Nephron progenitor cell (in vitro differentiated cells): ENCODE results near the gene SEC61A2.

Experiments
- DNase-seq: peaks from one replicate; pipeline ENCODE4 v3.0.0; 2021
- H3K27ac Mint-ChIP-seq: 2 replicates; pipeline ENCODE4 v1.8.0; 2021; ENCODE audit warnings: mild to moderate bottlenecking, moderate library complexity, mixed read lengths
- H3K27me3 Mint-ChIP-seq: 2 replicates; pipeline ENCODE4 v1.8.0; 2021; ENCODE audit warnings: mild to moderate bottlenecking, low read depth, mixed read lengths; ENCODE audit not compliant: poor library complexity
- H3K36me3 Mint-ChIP-seq: 2 replicates; pipeline ENCODE4 v1.8.0; 2021; ENCODE audit warnings: low read depth, mixed read lengths
- H3K4me1 Mint-ChIP-seq: 2 replicates; pipeline ENCODE4 v1.8.0; 2021; ENCODE audit warnings: mixed read lengths
- H3K4me3 Mint-ChIP-seq: 2 replicates; pipeline ENCODE4 v1.8.0; 2021; ENCODE audit warnings: mild to moderate bottlenecking, moderate library complexity, mixed read lengths
- H3K9me3 Mint-ChIP-seq: 2 replicates; pipeline ENCODE4 v1.8.0; 2021; ENCODE audit warnings: mild to moderate bottlenecking, moderate library complexity, mixed read lengths
- TF ChIP-seq, protein P1 (sequence below): fragments of 200-600 bp; sonication (generic); IDR thresholded peaks from 2 replicates; pipeline ENCODE4 v1.5.0; 2021; ENCODE audit warnings: antibody characterized with exemption

Gene SEC61A2

DNA sequence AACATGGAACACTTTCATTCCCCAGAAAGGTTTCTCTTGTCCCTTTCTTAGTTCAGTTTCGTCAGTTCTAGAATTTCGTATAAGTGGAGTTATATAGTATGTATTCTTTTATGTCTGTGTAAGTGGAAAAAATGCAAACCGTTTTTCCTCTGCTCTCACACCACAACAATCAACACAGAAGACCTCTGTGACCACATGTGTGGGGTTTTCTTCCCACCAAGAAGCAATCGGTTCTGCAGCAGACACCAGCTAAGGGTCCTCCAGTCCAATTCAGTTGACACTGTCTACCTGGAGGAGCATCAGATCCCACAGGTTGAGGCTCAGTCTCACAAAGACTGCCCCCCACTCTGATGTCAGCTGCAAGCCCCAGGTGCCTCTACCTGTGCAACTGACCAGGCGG lies 72.7 kb downstream of the SEC61A2 start:
- TF ChIP-seq, protein P1, sequence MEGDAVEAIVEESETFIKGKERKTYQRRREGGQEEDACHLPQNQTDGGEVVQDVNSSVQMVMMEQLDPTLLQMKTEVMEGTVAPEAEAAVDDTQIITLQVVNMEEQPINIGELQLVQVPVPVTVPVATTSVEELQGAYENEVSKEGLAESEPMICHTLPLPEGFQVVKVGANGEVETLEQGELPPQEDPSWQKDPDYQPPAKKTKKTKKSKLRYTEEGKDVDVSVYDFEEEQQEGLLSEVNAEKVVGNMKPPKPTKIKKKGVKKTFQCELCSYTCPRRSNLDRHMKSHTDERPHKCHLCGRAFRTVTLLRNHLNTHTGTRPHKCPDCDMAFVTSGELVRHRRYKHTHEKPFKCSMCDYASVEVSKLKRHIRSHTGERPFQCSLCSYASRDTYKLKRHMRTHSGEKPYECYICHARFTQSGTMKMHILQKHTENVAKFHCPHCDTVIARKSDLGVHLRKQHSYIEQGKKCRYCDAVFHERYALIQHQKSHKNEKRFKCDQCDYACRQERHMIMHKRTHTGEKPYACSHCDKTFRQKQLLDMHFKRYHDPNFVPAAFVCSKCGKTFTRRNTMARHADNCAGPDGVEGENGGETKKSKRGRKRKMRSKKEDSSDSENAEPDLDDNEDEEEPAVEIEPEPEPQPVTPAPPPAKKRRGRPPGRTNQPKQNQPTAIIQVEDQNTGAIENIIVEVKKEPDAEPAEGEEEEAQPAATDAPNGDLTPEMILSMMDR = no peak
- Mint-ChIP-seq H3K9me3 (peaks cover 11% of the 10 kb centered on the region), H3K27me3 (no peaks in the 10 kb centered on the region), H3K4me1 (peaks cover 18% of the 10 kb centered on the region), H3K36me3 (peaks cover 76% of the 10 kb centered on the region), H3K4me3 (no peak overlapping the region), H3K27ac (no peak overlapping the region)
- DNase-seq = no peak

DNA sequence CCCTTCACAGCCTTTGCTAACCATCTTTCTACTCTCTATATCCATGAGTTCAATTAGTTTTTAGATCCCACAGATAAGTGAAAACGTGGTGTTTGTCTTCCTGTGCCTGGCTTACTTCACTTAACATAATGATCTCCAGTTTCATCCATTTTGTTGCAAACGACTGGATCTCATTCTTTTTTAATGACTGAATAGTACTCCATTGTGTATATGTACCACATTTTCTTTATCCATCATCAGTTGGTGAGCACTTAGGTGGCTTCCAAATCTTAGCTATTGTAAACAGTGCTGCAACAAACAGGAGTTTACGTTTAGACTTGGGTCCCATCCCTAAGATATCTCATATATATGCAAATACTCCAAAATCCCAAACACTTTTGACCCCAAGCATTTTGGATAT lies 75.6 kb downstream of the SEC61A2 start:
- TF ChIP-seq, protein P1 = no peak
- Mint-ChIP-seq H3K27ac (no peak overlapping the region), H3K4me3 (no peak overlapping the region), H3K36me3 (peaks cover 92% of the 10 kb centered on the region), H3K4me1 (peaks cover 8% of the 10 kb centered on the region), H3K9me3 (peaks cover 30% of the 10 kb centered on the region), H3K27me3 (no peaks in the 10 kb centered on the region)
- no peak for DNase-seq

GRCh38 chr10:12207114-12207513 lies 77.6 kb downstream of the SEC61A2 start:
- no peak overlapping the region for H3K27ac Mint-ChIP-seq
- H3K27me3 Mint-ChIP-seq = no peaks in the 10 kb centered on the region
- H3K4me1 Mint-ChIP-seq = no peaks in the 10 kb centered on the region
- H3K9me3 Mint-ChIP-seq = peaks cover 44% of the 10 kb centered on the region
- peaks cover 99% of the 10 kb centered on the region for H3K36me3 Mint-ChIP-seq
- DNase-seq = no peak
- H3K4me3 Mint-ChIP-seq = no peak overlapping the region
- TF ChIP-seq, protein P1 = no peak

DNA sequence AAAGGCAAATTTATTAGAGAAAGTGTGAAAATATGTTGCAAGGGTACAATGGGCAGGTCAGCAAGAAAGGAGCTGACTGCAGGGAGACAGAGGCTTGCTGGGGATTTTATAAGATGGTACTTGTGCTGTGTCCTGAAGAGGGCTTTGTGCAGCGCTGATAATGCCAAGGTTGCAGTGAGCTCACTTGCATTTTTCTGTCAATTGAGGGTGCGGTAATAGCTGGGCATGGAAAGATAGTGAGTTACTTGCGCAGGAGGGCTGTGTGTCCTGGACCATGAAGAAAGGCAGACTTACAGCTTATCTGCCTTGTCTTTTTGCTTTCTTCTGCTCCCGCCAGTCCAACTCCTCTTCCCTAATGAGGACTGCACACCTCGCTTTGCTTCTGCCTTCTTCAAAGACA lies 79.0 kb downstream of the SEC61A2 start:
- no peak overlapping the region for H3K27ac Mint-ChIP-seq
- H3K4me1 Mint-ChIP-seq = no peaks in the 10 kb centered on the region
- H3K36me3 Mint-ChIP-seq = peaks cover 99% of the 10 kb centered on the region
- TF ChIP-seq, protein P1 = no peak
- no peaks in the 10 kb centered on the region for H3K27me3 Mint-ChIP-seq
- peaks cover 50% of the 10 kb centered on the region for H3K9me3 Mint-ChIP-seq
- no peak overlapping the region for H3K4me3 Mint-ChIP-seq
- no peak for DNase-seq

DNA sequence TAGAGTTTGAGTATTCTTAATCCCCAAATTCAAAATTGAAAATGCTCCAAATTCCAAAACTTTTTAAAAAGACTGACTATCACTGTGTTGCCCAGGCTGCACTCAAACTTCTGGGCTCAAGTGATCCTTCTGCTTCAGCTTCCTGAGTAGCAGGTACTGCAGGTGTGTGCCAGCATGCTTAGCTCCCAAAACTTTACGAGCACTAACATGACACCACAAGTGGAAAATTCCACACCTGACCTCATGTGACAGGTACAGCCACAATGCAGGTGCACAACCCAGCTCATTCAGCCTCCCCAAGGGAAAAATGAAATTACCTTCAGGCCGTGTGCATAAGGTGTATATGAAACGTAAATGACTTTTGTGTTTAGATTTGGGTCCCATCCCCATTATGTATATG lies 83.0 kb downstream of the SEC61A2 start:
- no peak overlapping the region for H3K27ac Mint-ChIP-seq
- H3K4me1 Mint-ChIP-seq = peaks cover 20% of the 10 kb centered on the region
- no peak for DNase-seq
- TF ChIP-seq, protein P1 = no peak
- H3K27me3 Mint-ChIP-seq = no peaks in the 10 kb centered on the region
- H3K9me3 Mint-ChIP-seq = peaks cover 37% of the 10 kb centered on the region
- H3K4me3 Mint-ChIP-seq = no peak overlapping the region
- peaks cover 72% of the 10 kb centered on the region for H3K36me3 Mint-ChIP-seq

DNA sequence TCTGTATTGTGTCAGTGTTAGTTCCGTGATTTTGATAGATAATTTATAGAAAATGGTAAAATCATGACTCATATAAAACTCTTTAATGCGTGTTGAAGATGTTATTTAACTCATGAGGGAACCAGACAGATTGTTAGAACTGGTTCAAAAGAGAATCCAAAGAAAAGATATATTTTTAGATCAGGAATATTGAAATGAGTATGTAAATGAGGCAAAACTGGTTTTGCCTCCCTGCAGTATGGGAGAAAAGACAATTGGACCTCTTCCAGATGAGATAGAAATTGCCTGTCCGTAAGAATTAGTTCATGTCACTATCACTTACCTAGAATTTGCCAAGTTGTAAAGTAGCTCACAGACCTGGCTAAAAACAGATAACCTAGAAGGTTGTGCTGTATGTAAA lies 84.1 kb downstream of the SEC61A2 start:
- TF ChIP-seq, protein P1 = no peak
- Mint-ChIP-seq H3K36me3 (peaks cover 66% of the 10 kb centered on the region), H3K9me3 (peaks cover 31% of the 10 kb centered on the region), H3K27me3 (no peaks in the 10 kb centered on the region), H3K27ac (no peak overlapping the region), H3K4me1 (peaks cover 20% of the 10 kb centered on the region), H3K4me3 (no peak overlapping the region)
- DNase-seq = no peak
